Pancreas (tissue), 10 donors: ENCODE results near the gene SOX18. TPM values are rescaled to one million over a fixed set of nuclear protein-coding genes. Genes with fewer than 3 reads are reported as not detected.

Source experiments
- ATAC-seq, 4 donors: fragments of 200-7000 bp; cut with Tn5 transposase; one replicate each; pipeline versions ENCODE4 v1.8.0 to v1.9.1; 2020; ENCODE audit warnings: mild to moderate bottlenecking in 4 of 4, moderate library complexity in 4 of 4
- DNase-seq, 6 donors: peaks; one replicate each; pipeline ENCODE4 v3.0.0-alpha.2; 2020
- FAIRE-seq: peaks from 2 replicates; lab custom pipeline; 2012; peaks lifted over from hg19 to GRCh38; lab: Jason Lieb, UNC
- H3K27ac ChIP-seq, 4 donors: fragments of 200-600 bp; sonication (generic); 1 replicate in 3 of 4; 2 replicates in 1 of 4; pipeline versions ENCODE4 v1.5.0 to v1.8.0; 2020
- H3K27me3 ChIP-seq, 4 donors: fragments of 200-600 bp; one replicate each; pipeline ENCODE4 v1.8.0; 2021
- H3K36me3 ChIP-seq, 3 donors: fragments of 200-600 bp; sonication (generic) in 1 of 3; one replicate each; pipeline versions ENCODE4 v1.5.0 to v1.8.0; 2020 to 2021
- H3K4me1 ChIP-seq, 3 donors: fragments of 200-600 bp; one replicate each; pipeline ENCODE4 v1.8.0; 2021
- H3K4me3 ChIP-seq, 4 donors: fragments of 200-600 bp; sonication (generic) in 2 of 4; one replicate each; pipeline versions ENCODE4 v1.5.0 to v1.8.0; 2020 to 2021
- H3K9me3 ChIP-seq, 4 donors: fragments of 200-600 bp; one replicate each; pipeline ENCODE4 v1.8.0; 2021
- WGBS, 2 donors: extraction: QIAGEN DNeasy Blood & Tissue Kit; methylation state at CpG; one replicate each; pipeline ENCODE4 v1.1.7; 2013; 5-methylcytosine and 5-hydroxymethylcytosine counted together
- intact Hi-C, 3 donors: fragments of 100-400 bp; cut with DNase I; formaldehyde crosslinking; loops; one replicate each; pipeline versions ENCODE4 v1.11.1 to v1.14.2; 2022
- polyA plus RNA-seq, 2 donors: library from polyadenylated mRNA; stranded (reverse); fragments of 200-250 nt; gene quantifications; one replicate each; pipeline ENCODE4 v1.2.3, GENCODE V29; 2013
- total RNA-seq, 6 donors: library from RNA; stranded (reverse); fragmentation: NEBNext Ultra II Directional in 4 of 6; extraction: Animal tissue kit (Norgen Biotek cat#: 25700) in 4 of 6; gene quantifications; one replicate each; pipeline versions ENCODE4 v1.2.1 to v1.2.4, GENCODE V29; 2021 to 2023
- TF ChIP-seq, protein P1 (sequence below), 4 donors: fragments of 200-600 bp; sonication (generic) in 3 of 4; IDR thresholded peaks; one replicate each; pipeline versions ENCODE4 v1.5.0 to v1.8.0; 2021; ENCODE audit warnings: antibody characterized with exemption in 4 of 4
- donor health status: healthy with polysubstance abuse.
- donor health status: DM: no; HTN: no; CAD: no; lungs with moderate emphysema.
- donor health status: DM: no; HTN: no; CAD: no.
- donor health status: control.
- donor health status: control.
- donor health status: Bipolar disorder and iron deficiency.
- donor health status: DM: yes; HTN: yes; CAD: no.
- donor health status: DM: no; HTN: no; CAD: no.
- donor health status: DM: no; HTN: no; CAD: no.
- donor health status: DM: yes; HTN: yes; CAD: no.

SOX18 gene
- total and polyA plus RNA-seq, 8 donors = 3.7 to 9.1 (median 6.0) TPM

DNA sequence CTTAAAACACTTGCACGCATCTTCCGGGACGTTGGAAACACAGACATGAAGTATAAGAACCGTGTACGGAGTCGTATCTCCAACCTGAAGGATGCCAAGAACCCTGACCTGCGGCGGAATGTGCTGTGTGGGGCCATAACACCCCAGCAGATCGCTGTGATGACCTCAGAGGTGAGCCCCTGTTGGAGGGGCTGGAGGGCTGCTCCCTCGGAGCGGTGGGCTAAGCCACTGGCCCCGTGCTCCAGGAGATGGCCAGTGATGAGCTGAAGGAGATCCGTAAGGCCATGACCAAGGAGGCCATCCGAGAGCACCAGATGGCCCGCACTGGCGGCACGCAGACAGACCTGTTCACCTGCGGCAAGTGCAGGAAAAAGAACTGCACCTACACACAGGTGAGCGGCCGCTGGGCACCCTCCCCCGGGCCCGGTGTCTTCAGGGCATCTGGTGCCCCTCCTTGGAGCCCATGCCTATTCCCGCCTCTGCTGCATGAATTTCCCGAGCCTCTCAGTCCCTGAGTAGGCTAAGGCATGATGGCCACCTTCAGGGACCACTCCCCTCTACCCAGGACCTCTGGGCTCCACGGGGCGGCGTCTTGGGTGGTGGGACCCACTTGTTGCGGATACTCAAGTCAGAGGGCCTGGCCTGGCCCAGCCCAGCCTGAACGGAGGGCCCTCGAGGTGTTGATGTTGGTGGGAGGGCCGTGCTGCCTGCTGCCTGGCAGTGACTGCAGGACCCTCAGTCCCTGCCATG is 21.0 kb upstream of the SOX18 start:
- Histone ChIP-seq H3K4me3 (no peak overlapping the region), H3K4me1 (no peaks in the 10 kb centered on the region), H3K27me3 (no peaks in the 10 kb centered on the region), H3K36me3 (no peaks in the 10 kb centered on the region), H3K9me3 (no peaks in the 10 kb centered on the region), H3K27ac (no peak overlapping the region)
- intact Hi-C loops = no loop called here
- TF ChIP-seq, protein P1, sequence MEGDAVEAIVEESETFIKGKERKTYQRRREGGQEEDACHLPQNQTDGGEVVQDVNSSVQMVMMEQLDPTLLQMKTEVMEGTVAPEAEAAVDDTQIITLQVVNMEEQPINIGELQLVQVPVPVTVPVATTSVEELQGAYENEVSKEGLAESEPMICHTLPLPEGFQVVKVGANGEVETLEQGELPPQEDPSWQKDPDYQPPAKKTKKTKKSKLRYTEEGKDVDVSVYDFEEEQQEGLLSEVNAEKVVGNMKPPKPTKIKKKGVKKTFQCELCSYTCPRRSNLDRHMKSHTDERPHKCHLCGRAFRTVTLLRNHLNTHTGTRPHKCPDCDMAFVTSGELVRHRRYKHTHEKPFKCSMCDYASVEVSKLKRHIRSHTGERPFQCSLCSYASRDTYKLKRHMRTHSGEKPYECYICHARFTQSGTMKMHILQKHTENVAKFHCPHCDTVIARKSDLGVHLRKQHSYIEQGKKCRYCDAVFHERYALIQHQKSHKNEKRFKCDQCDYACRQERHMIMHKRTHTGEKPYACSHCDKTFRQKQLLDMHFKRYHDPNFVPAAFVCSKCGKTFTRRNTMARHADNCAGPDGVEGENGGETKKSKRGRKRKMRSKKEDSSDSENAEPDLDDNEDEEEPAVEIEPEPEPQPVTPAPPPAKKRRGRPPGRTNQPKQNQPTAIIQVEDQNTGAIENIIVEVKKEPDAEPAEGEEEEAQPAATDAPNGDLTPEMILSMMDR (IDR thresholded peaks at IDR 0.05) = no peak
- DNase-seq (no peak), FAIRE-seq (no peak), ATAC-seq (no peak)
- WGBS, 2 donors = 90 to 92% methylated on average over 31 of the region's 31 CpGs

DNA sequence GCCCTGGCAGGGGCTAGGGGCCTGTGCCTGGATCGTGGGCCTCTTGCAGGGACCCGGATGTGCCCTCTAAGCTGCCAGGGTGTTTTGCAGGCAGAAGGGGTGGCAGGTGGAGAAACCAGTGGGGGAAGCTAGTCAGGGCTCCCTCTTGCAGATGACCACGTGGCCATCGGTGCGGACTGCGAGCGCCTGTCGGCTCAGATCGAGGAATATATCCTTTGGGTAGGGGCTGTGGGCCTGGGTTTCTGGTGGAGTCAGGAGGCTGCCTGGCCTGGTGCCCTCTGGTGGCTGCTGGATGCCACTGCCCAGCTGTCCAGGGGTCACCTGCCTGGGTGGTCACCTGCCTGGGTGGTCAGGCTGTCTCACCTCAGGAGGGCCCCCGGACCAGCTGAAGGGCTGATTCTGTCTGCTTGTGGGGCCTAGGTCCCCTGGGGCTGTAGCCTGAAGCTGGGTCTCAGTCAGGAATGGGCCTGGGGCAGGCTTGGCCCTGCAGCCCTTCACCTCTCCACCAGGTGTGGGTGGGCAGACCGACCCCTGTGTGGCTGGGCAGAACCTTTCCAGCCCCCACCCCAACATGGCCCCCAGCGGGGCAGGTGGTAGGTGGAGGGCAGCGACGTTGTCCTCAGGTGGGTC is 20.3 kb upstream of the SOX18 start:
- Histone ChIP-seq H3K36me3 (no peaks in the 10 kb centered on the region), H3K4me3 (no peak overlapping the region), H3K27me3 (no peaks in the 10 kb centered on the region), H3K27ac (no peak overlapping the region), H3K9me3 (no peaks in the 10 kb centered on the region), H3K4me1 (no peaks in the 10 kb centered on the region)
- ATAC-seq (peak in 3 of 4 donors; percentile 45 to 59 (median 55)), FAIRE-seq (no peak), DNase-seq (no peak)
- TF ChIP-seq, protein P1 (IDR thresholded peaks at IDR 0.05) = peak; percentile 43 to 68 (median 59)
- 64 to 66% methylated on average over 14 of the region's 14 CpGs for WGBS, 2 donors
- intact Hi-C loops = no loop called here

DNA sequence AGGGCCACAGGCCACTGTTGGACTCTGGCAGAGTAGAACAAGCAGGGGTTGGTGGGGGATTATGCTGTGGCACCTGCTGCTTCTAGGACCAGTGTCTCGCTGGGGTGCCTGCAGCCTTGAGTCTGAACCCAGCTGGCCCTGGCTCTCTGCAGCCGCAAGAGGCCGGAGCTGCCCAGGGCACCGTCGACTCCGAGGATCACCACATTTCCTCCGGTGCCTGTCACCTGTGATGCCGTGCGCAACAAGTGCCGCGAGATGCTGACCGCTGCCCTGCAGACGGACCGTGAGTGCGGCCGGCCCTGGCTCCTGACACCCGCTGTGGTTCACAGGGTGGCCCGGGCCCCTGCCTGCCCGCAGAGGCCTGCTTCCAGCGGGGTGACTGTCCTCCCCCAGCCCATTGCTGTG is 19.8 kb upstream of the SOX18 start:
- H3K9me3 ChIP-seq = no peaks in the 10 kb centered on the region
- H3K4me3 ChIP-seq = no peak overlapping the region
- peaks cover 0 to under 1% (median 0%) of the 10 kb centered on the region in 3 donors for H3K4me1 ChIP-seq
- FAIRE-seq (no peak), DNase-seq (no peak), ATAC-seq (no peak)
- H3K27me3 ChIP-seq = no peaks in the 10 kb centered on the region
- 81 to 85% methylated on average over 20 of the region's 20 CpGs for WGBS, 2 donors
- H3K27ac ChIP-seq = no peak overlapping the region
- H3K36me3 ChIP-seq = no peaks in the 10 kb centered on the region
- intact Hi-C loops = no loop called here
- TF ChIP-seq, protein P1 (IDR thresholded peaks at IDR 0.05) = no peak

DNA sequence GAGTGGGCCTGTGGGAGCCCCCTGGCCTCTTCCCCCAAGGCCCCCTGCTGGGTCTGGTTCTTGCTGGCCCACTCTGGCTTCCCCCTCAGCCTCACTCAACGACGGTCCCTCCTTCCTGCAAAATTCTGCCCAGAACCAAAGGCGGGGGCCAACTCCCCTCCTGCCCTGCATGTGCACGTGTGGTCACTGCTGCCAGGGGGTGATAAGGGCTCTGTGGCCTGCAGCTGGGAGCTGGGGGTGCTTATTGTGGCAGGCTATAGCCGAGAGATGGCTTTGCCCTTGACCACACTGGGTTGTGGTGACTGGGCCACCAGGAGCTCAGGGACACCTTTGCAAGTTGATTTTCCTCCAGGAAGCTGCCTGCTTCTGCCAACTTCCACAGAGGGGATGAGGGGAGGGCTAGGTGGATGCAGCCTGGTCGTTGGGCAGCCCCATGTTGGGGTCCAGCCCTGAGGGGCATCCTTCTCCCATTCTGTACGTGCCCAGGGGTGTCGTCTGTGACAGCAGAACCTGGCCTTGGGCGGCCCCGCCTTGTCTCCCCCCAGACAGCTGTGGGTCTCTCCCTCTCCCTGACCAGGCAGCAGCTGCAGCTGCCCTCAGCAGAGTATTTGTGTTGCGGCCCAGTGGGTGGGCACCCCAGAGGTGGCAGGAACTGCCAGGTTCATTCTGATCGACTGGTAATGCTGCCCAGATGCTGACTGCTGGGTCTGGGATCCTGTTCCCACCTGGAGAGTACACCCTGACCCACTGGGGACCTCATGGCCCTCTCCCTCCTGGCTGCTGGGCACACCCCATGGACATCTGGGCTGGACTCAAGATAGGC is 19.2 kb upstream of the SOX18 start:
- H3K4me3 ChIP-seq = no peak overlapping the region
- intact Hi-C loops = no loop called here

More for the DNA sequence above, 19.2 kb upstream of the SOX18 start:
- no peaks in the 10 kb centered on the region for H3K9me3 ChIP-seq
- DNase-seq (no peak), FAIRE-seq (no peak), ATAC-seq (no peak)
- 71 to 80% methylated on average over 12 of the region's 12 CpGs for WGBS, 2 donors
- no peaks in the 10 kb centered on the region for H3K36me3 ChIP-seq
- no peaks in the 10 kb centered on the region for H3K27me3 ChIP-seq
- peaks cover 0 to 5% (median 0%) of the 10 kb centered on the region in 3 donors for H3K4me1 ChIP-seq
- no peak overlapping the region for H3K27ac ChIP-seq
- TF ChIP-seq, protein P1 (IDR thresholded peaks at IDR 0.05) = no peak
